GM23338 (cell line): ENCODE results near the gene LLGL1. TPM values are rescaled to one million over a fixed set of nuclear protein-coding genes. Genes with fewer than 3 reads are reported as not detected.

ENCODE experiments used
- ATAC-seq: fragments of 200-7000 bp; cut with Tn5 transposase; 3 replicates; pipeline ENCODE4 v1.9.1; 2020
- DNase-seq: peaks from one replicate; pipeline ENCODE4 v3.0.0-alpha.2; 2015; ENCODE audit warnings: low spot score
- H2AFZ ChIP-seq: fragments of 200-600 bp; sonication (generic); 2 replicates; pipeline ENCODE4 v1.8.0; 2016; ENCODE audit warnings: antibody characterized with exemption, mild to moderate bottlenecking, moderate library complexity
- H3F3A ChIP-seq: fragments of 200-600 bp; sonication (generic); replicated peaks from 2 replicates; pipeline ENCODE4 v1.8.0; 2017; ENCODE audit warnings: antibody characterized with exemption, mixed run types, low read depth
- H3K27ac ChIP-seq: fragments of 200-600 bp; sonication (generic); 2 replicates; pipeline ENCODE4 v1.6.1; 2016; ENCODE audit warnings: low read depth
- H3K27me3 ChIP-seq: fragments of 200-600 bp; sonication (generic); 2 replicates; pipeline ENCODE4 v1.8.0; 2016; ENCODE audit warnings: mild to moderate bottlenecking, mixed run types, moderate library complexity; ENCODE audit not compliant: insufficient read depth
- H3K36me3 ChIP-seq: fragments of 200-600 bp; sonication (generic); 2 replicates; pipeline ENCODE4 v1.8.0; 2016; ENCODE audit warnings: mild to moderate bottlenecking; ENCODE audit not compliant: insufficient read depth
- H3K4me1 ChIP-seq: fragments of 200-600 bp; sonication (generic); 2 replicates; pipeline ENCODE4 v1.8.0; 2016; ENCODE audit warnings: mild to moderate bottlenecking, moderate library complexity; ENCODE audit not compliant: insufficient read depth
- H3K4me2 ChIP-seq: fragments of 200-600 bp; sonication (generic); 2 replicates; pipeline ENCODE4 v1.7.1; 2017; ENCODE audit warnings: mixed run types
- H3K4me3 ChIP-seq: fragments of 200-600 bp; sonication (generic); 2 replicates; pipeline ENCODE4 v1.6.1; 2016; ENCODE audit warnings: mixed run types
- H3K79me2 ChIP-seq: fragments of 200-600 bp; sonication (generic); replicated peaks from 2 replicates; pipeline ENCODE4 v1.8.0; 2017; ENCODE audit warnings: mild to moderate bottlenecking; ENCODE audit not compliant: insufficient read depth
- H3K9me2 ChIP-seq: fragments of 200-600 bp; sonication (generic); 2 replicates; pipeline ENCODE4 v1.8.0; 2017; ENCODE audit not compliant: insufficient read depth
- H4K20me1 ChIP-seq: fragments of 200-600 bp; sonication (generic); replicated peaks from 2 replicates; pipeline ENCODE4 v1.8.0; 2017; ENCODE audit warnings: mild to moderate bottlenecking; ENCODE audit not compliant: insufficient read depth
- H3K27ac Mint-ChIP-seq: 2 replicates; pipeline ENCODE4 v1.8.0; 2020; ENCODE audit warnings: inconsistent platforms, mild to moderate bottlenecking, moderate library complexity, mixed read lengths
- H3K27me3 Mint-ChIP-seq: 3 replicates; pipeline ENCODE4 v1.8.0; 2022; ENCODE audit warnings: low read depth, mild to moderate bottlenecking, moderate library complexity, mixed read lengths, inconsistent platforms; ENCODE audit not compliant: insufficient read depth, poor library complexity
- H3K36me3 Mint-ChIP-seq: 3 replicates; pipeline ENCODE4 v1.8.0; 2021; ENCODE audit warnings: low read depth, mild to moderate bottlenecking, inconsistent platforms, moderate library complexity, mixed read lengths
- H3K4me1 Mint-ChIP-seq: 3 replicates; pipeline ENCODE4 v1.8.0; 2020; ENCODE audit warnings: mild to moderate bottlenecking, inconsistent platforms, mixed read lengths
- H3K4me3 Mint-ChIP-seq: 3 replicates; pipeline ENCODE4 v1.8.0; 2021; ENCODE audit warnings: moderate library complexity, mild to moderate bottlenecking, inconsistent platforms, mixed read lengths
- H3K9me3 Mint-ChIP-seq: 3 replicates; pipeline ENCODE4 v1.8.0; 2020; ENCODE audit warnings: moderate library complexity, mild to moderate bottlenecking, inconsistent platforms, mixed read lengths
- CREB1 ChIP-seq: fragments of 250-450 bp; sonication (Bioruptor Pico); IDR thresholded peaks from 2 replicates; pipeline ENCODE4 v1.5.0; 2020; ENCODE audit warnings: low read depth, mild to moderate bottlenecking, moderate library complexity
- EZH2 ChIP-seq: fragments of 200-600 bp; sonication (generic); IDR thresholded peaks from one replicate; pipeline ENCODE4 v1.8.0; 2017; ENCODE audit warnings: antibody characterized with exemption, mild to moderate bottlenecking, low read depth; ENCODE audit not compliant: unreplicated experiment
- EZH2phosphoT487 ChIP-seq: fragments of 200-600 bp; sonication (generic); IDR thresholded peaks from one replicate; pipeline ENCODE4 v1.8.1; 2018; ENCODE audit warnings: antibody characterized with exemption; ENCODE audit not compliant: unreplicated experiment
- JUNB ChIP-seq: IDR thresholded peaks from one replicate; pipeline ENCODE4 v1.6.1; 2016; ENCODE audit warnings: antibody characterized with exemption; ENCODE audit not compliant: unreplicated experiment
- NANOG ChIP-seq: IDR thresholded peaks from 2 replicates; pipeline ENCODE4 v1.6.1; 2016; ENCODE audit warnings: antibody characterized with exemption, borderline replicate concordance
- POLR2AphosphoS5 ChIP-seq: IDR thresholded peaks from 2 replicates; pipeline ENCODE4 v1.6.1; 2016; ENCODE audit warnings: antibody characterized with exemption, low read depth
- STAT1 ChIP-seq: IDR thresholded peaks from one replicate; pipeline ENCODE4 v1.6.1; 2016; ENCODE audit warnings: antibody characterized with exemption; ENCODE audit not compliant: unreplicated experiment
- ZNF114 ChIP-seq: fragments of 250-450 bp; sonication (Bioruptor Pico); IDR thresholded peaks from 2 replicates; pipeline ENCODE4 v1.5.0; 2020; ENCODE audit warnings: mild to moderate bottlenecking, moderate library complexity
- polyA plus RNA-seq: library from polyadenylated mRNA; unstranded; fragments of >200 nt; fragmentation: Nextera tagmentation; extraction: Ambion mirVana; gene quantifications from 2 replicates; pipeline ENCODE4 v1.2.1, GENCODE V29; 2016
- total RNA-seq: library from RNA; depleted of rRNA; stranded (reverse); fragments of >200 nt; shearing (Covaris generic); gene quantifications from 2 replicates; pipeline ENCODE4 v1.2.3, GENCODE V29; 2014
- TF ChIP-seq, protein P1 (sequence below), 2 experiments: fragments of 200-600 bp in 1 of 2; sonication (generic) in 1 of 2; conservative IDR thresholded peaks; 2 replicates each; pipeline versions ENCODE4 v1.5.1 to v1.6.1; 2016 to 2017; ENCODE audit warnings: antibody characterized with exemption in 2 of 2, low read depth in 2 of 2, mild to moderate bottlenecking in 2 of 2, moderate library complexity in 1 of 2
- TF ChIP-seq, protein P2 (sequence below): IDR thresholded peaks from 2 replicates; pipeline ENCODE4 v1.6.1; 2016; ENCODE audit warnings: antibody characterized with exemption
- TF ChIP-seq, protein P3 (sequence below): IDR thresholded peaks from one replicate; pipeline ENCODE4 v1.6.1; 2018; ENCODE audit warnings: antibody characterized with exemption; ENCODE audit not compliant: unreplicated experiment

The LLGL1 gene
- total and polyA plus RNA-seq, 2 experiments from 2014 or later, result 5.9 to 129 TPM

- no peak overlapping the region for H3K27ac ChIP-seq
- no peaks in the 10 kb centered on the region for H3K36me3 ChIP-seq
- H3K9me2 ChIP-seq, result no peaks in the 10 kb centered on the region
- TF ChIP-seq EZH2phosphoT487, result no peak
- TF ChIP-seq, protein P1, sequence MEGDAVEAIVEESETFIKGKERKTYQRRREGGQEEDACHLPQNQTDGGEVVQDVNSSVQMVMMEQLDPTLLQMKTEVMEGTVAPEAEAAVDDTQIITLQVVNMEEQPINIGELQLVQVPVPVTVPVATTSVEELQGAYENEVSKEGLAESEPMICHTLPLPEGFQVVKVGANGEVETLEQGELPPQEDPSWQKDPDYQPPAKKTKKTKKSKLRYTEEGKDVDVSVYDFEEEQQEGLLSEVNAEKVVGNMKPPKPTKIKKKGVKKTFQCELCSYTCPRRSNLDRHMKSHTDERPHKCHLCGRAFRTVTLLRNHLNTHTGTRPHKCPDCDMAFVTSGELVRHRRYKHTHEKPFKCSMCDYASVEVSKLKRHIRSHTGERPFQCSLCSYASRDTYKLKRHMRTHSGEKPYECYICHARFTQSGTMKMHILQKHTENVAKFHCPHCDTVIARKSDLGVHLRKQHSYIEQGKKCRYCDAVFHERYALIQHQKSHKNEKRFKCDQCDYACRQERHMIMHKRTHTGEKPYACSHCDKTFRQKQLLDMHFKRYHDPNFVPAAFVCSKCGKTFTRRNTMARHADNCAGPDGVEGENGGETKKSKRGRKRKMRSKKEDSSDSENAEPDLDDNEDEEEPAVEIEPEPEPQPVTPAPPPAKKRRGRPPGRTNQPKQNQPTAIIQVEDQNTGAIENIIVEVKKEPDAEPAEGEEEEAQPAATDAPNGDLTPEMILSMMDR (conservative IDR thresholded peaks at IDR 0.05; ENCODE audit: low read depth in 2 of 2), result peak; percentile 94 to 97
- TF ChIP-seq, protein P2, sequence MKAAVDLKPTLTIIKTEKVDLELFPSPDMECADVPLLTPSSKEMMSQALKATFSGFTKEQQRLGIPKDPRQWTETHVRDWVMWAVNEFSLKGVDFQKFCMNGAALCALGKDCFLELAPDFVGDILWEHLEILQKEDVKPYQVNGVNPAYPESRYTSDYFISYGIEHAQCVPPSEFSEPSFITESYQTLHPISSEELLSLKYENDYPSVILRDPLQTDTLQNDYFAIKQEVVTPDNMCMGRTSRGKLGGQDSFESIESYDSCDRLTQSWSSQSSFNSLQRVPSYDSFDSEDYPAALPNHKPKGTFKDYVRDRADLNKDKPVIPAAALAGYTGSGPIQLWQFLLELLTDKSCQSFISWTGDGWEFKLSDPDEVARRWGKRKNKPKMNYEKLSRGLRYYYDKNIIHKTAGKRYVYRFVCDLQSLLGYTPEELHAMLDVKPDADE, result no peak
- no peak overlapping the region for H2AFZ ChIP-seq
- H3K9me3 Mint-ChIP-seq, result no peaks in the 10 kb centered on the region
- H3K4me1 Mint-ChIP-seq, result peaks cover 8% of the 10 kb centered on the region
- peak; percentile 86 for DNase-seq
- peak; percentile 98 for ATAC-seq
- no peaks in the 10 kb centered on the region for H3K4me1 ChIP-seq
- peaks cover 6% of the 10 kb centered on the region for H3K27me3 Mint-ChIP-seq
- no peaks in the 10 kb centered on the region for H3K79me2 ChIP-seq
- H3K27me3 ChIP-seq, result no peaks in the 10 kb centered on the region
- no peak overlapping the region for H3K4me3 Mint-ChIP-seq
- H3K4me3 ChIP-seq, result no peak overlapping the region
- H4K20me1 ChIP-seq, result no peaks in the 10 kb centered on the region
- 0 out of 2 replicates have a peak, but pooled peaks cover 5% of the 10 kb centered on the region for H3F3A ChIP-seq
- no peak overlapping the region for H3K27ac Mint-ChIP-seq
- no peaks in the 10 kb centered on the region for H3K36me3 Mint-ChIP-seq
- no peak overlapping the region for H3K4me2 ChIP-seq
These were observed 7.9 kb upstream of the LLGL1 start for GRCh38 chr17:18217412-18218015.

GRCh38 chr17:18218756-18219415 is 6.5 kb upstream of the LLGL1 start:
- TF ChIP-seq POLR2AphosphoS5 (no peak), NANOG (no peak), EZH2phosphoT487 (no peak), ZNF114 (CRISPR knock-in tag) (no peak), EZH2 (no peak), STAT1 (no peak), JUNB (no peak), CREB1 (no peak)
- TF ChIP-seq, protein P3, sequence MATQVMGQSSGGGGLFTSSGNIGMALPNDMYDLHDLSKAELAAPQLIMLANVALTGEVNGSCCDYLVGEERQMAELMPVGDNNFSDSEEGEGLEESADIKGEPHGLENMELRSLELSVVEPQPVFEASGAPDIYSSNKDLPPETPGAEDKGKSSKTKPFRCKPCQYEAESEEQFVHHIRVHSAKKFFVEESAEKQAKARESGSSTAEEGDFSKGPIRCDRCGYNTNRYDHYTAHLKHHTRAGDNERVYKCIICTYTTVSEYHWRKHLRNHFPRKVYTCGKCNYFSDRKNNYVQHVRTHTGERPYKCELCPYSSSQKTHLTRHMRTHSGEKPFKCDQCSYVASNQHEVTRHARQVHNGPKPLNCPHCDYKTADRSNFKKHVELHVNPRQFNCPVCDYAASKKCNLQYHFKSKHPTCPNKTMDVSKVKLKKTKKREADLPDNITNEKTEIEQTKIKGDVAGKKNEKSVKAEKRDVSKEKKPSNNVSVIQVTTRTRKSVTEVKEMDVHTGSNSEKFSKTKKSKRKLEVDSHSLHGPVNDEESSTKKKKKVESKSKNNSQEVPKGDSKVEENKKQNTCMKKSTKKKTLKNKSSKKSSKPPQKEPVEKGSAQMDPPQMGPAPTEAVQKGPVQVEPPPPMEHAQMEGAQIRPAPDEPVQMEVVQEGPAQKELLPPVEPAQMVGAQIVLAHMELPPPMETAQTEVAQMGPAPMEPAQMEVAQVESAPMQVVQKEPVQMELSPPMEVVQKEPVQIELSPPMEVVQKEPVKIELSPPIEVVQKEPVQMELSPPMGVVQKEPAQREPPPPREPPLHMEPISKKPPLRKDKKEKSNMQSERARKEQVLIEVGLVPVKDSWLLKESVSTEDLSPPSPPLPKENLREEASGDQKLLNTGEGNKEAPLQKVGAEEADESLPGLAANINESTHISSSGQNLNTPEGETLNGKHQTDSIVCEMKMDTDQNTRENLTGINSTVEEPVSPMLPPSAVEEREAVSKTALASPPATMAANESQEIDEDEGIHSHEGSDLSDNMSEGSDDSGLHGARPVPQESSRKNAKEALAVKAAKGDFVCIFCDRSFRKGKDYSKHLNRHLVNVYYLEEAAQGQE, result no peak
- TF ChIP-seq, protein P1 (conservative IDR thresholded peaks at IDR 0.05; ENCODE audit: low read depth in 2 of 2), result no peak
- TF ChIP-seq, protein P2, result no peak
- Mint-ChIP-seq H3K27me3 (peaks cover 6% of the 10 kb centered on the region), H3K36me3 (no peaks in the 10 kb centered on the region; the same call in 2 of the 3 replicates), H3K4me3 (no peak overlapping the region; the same call in 2 of the 3 replicates), H3K4me1 (peaks cover 8% of the 10 kb centered on the region), H3K27ac (peak overlapping the region; percentile 53; the same call in 1 of the 2 replicates), H3K9me3 (no peaks in the 10 kb centered on the region)
- Histone ChIP-seq H3K4me1 (peaks cover 4% of the 10 kb centered on the region), H4K20me1 (no peaks in the 10 kb centered on the region), H3F3A (0 out of 2 replicates have a peak, but pooled peaks cover 5% of the 10 kb centered on the region), H3K4me3 (no peak overlapping the region), H3K27ac (no peak overlapping the region), H2AFZ (no peak overlapping the region), H3K27me3 (no peaks in the 10 kb centered on the region), H3K79me2 (no peaks in the 10 kb centered on the region), H3K4me2 (no peak overlapping the region), H3K9me2 (no peaks in the 10 kb centered on the region), H3K36me3 (no peaks in the 10 kb centered on the region)
- DNase-seq (peak; percentile 11), ATAC-seq (no peak)
